ENCODE results near the gene SKAP2. TPM values are rescaled to one million over a fixed set of nuclear protein-coding genes. Genes with fewer than 3 reads are reported as not detected.

SKAP2 gene
- total RNA-seq, 4 donors from 2014 or later = 19.3 to 25.2 (median 21.4) TPM

DNA sequence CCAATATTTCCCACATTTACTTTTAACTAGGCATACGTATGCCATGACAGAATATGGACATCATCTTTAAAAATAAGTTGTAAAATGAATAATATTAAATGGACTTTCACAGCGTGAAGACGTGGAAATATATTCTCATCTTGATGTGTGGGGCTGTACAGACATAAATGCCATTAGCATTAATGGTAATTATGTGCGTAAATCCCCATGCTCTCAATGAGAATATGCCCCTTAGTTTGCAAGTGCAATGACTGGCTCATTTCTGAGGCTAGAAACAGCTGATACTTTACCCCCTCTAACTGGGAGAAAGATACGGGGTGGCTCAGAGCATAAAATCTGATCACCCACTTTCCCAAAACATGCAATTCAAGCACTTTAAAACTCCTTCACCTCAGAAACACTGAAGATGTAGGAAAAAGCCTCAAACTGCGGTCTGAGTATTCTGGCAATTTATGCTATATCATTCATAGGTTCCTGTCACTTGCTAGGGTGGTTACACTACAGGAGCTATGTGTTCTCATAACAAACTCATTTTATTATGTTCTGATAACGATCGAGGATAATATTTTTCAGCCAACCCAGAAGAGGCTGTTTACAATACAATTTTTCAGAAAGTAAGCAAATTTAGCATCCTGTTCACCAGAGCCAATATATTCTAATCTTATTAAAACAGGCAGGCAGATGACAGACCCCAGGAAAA, 211.8 kb downstream of the SKAP2 start:
- Histone ChIP-seq H3K9me3 (no peaks in the 10 kb centered on the region), H3K27me3 (peaks cover 0 to 3% (median 0%) of the 10 kb centered on the region in 4 donors), H3K4me1 (peaks cover 0 to 15% (median 0%) of the 10 kb centered on the region in 3 donors), H3K27ac (no peak overlapping the region), H3K4me3 (no peak overlapping the region), H3K36me3 (no peaks in the 10 kb centered on the region)
- WGBS, 2 donors = 82 to 93% methylated on average over 8 of the region's 8 CpGs
- intact Hi-C loops (cut with DNase I) = no loop called here
- DNase-seq = no peak
- no peak for TF ChIP-seq POLR2A (IDR thresholded peaks at IDR 0.05)
- TF ChIP-seq, protein P1, sequence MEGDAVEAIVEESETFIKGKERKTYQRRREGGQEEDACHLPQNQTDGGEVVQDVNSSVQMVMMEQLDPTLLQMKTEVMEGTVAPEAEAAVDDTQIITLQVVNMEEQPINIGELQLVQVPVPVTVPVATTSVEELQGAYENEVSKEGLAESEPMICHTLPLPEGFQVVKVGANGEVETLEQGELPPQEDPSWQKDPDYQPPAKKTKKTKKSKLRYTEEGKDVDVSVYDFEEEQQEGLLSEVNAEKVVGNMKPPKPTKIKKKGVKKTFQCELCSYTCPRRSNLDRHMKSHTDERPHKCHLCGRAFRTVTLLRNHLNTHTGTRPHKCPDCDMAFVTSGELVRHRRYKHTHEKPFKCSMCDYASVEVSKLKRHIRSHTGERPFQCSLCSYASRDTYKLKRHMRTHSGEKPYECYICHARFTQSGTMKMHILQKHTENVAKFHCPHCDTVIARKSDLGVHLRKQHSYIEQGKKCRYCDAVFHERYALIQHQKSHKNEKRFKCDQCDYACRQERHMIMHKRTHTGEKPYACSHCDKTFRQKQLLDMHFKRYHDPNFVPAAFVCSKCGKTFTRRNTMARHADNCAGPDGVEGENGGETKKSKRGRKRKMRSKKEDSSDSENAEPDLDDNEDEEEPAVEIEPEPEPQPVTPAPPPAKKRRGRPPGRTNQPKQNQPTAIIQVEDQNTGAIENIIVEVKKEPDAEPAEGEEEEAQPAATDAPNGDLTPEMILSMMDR (IDR thresholded peaks at IDR 0.05) = no peak

DNA sequence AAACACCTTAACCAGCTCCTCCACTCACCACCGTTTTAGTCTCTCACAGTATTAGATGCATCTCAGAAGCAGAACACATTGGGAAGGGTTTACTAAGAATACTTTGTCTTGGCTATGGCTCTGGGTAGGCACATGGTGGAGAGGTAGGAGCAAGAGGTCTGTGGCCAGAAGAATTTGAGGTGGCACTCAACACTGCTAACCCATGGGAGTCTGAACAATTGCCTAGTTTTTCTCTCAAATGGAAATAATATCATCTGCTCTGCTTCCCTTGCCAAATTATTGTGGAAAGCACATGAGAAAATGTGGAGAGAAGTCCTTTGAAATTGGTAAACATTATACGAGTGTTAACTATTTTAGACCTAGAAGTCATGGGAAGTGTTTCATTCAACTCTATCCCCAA, 214.3 kb downstream of the SKAP2 start:
- no peaks in the 10 kb centered on the region for H3K36me3 ChIP-seq
- H3K27me3 ChIP-seq = peaks cover 0 to 3% (median 0%) of the 10 kb centered on the region in 4 donors
- TF ChIP-seq, protein P1 (IDR thresholded peaks at IDR 0.05) = no peak
- TF ChIP-seq POLR2A (IDR thresholded peaks at IDR 0.05) = no peak
- H3K4me1 ChIP-seq = peaks cover 0 to 15% (median 0%) of the 10 kb centered on the region in 3 donors
- H3K27ac ChIP-seq = no peak overlapping the region
- intact Hi-C loops (cut with DNase I) = no loop called here
- no peak for DNase-seq
- no peaks in the 10 kb centered on the region for H3K9me3 ChIP-seq
- WGBS, 2 donors = 79 to 83% methylated on average over 2 of the region's 2 CpGs
- H3K4me3 ChIP-seq = no peak overlapping the region

- Histone ChIP-seq H3K27ac (no peak overlapping the region), H3K27me3 (peaks cover 0 to 3% (median 0%) of the 10 kb centered on the region in 4 donors), H3K4me3 (no peak overlapping the region), H3K4me1 (peaks cover 0 to 15% (median 0%) of the 10 kb centered on the region in 3 donors), H3K36me3 (no peaks in the 10 kb centered on the region), H3K9me3 (no peaks in the 10 kb centered on the region)
- 90 to 94% methylated on average over 3 of the region's 3 CpGs for WGBS, 2 donors
- DNase-seq = no peak
- TF ChIP-seq, protein P1 (IDR thresholded peaks at IDR 0.05) = no peak
- no peak for TF ChIP-seq POLR2A (IDR thresholded peaks at IDR 0.05)
- intact Hi-C loops (cut with DNase I) = no loop called here
These were observed 215.0 kb downstream of the SKAP2 start for GRCh38 chr7:26649388-26649787.

GRCh38 chr7:26648554-26648953, 215.8 kb downstream of the SKAP2 start:
- H3K27me3 ChIP-seq = peaks cover 0 to 3% (median 0%) of the 10 kb centered on the region in 4 donors
- intact Hi-C loops (cut with DNase I) = no loop called here
- H3K36me3 ChIP-seq = no peaks in the 10 kb centered on the region
- H3K27ac ChIP-seq = no peak overlapping the region
- no peak overlapping the region for H3K4me3 ChIP-seq
- peaks cover 0 to 8% (median 0%) of the 10 kb centered on the region in 3 donors for H3K4me1 ChIP-seq
- WGBS, 2 donors = 52 to 65% methylated on average over 2 of the region's 2 CpGs
- TF ChIP-seq POLR2A (IDR thresholded peaks at IDR 0.05) = no peak
- TF ChIP-seq, protein P1 (IDR thresholded peaks at IDR 0.05) = no peak
- DNase-seq = no peak
- no peaks in the 10 kb centered on the region for H3K9me3 ChIP-seq

- no peak overlapping the region for H3K4me3 ChIP-seq
- no peak overlapping the region for H3K27ac ChIP-seq
- no peaks in the 10 kb centered on the region for H3K9me3 ChIP-seq
- intact Hi-C loops (cut with DNase I) = no loop called here
- 89 to 90% methylated on average over 7 of the region's 7 CpGs for WGBS, 2 donors
- no peaks in the 10 kb centered on the region for H3K36me3 ChIP-seq
- no peaks in the 10 kb centered on the region for H3K27me3 ChIP-seq
- H3K4me1 ChIP-seq = peaks cover 0 to 7% (median 0%) of the 10 kb centered on the region in 3 donors
- TF ChIP-seq, protein P1 (IDR thresholded peaks at IDR 0.05) = no peak
- no peak for TF ChIP-seq POLR2A (IDR thresholded peaks at IDR 0.05)
- DNase-seq = no peak
These were observed 217.9 kb downstream of the SKAP2 start for GRCh38 chr7:26646336-26647048.
